Activated CD4-positive, alpha-beta T cell treated with anti-CD3 and anti-CD28 coated beads, Interleukin-2, amount 50 U/mL, for 4 hours (primary cell): ENCODE measurements around the gene KIAA2012.

Experiments
- DNase-seq, 2 experiments: peaks; one replicate each; pipeline ENCODE4 v3.0.0-alpha.2; 2020

Gene KIAA2012

DNA sequence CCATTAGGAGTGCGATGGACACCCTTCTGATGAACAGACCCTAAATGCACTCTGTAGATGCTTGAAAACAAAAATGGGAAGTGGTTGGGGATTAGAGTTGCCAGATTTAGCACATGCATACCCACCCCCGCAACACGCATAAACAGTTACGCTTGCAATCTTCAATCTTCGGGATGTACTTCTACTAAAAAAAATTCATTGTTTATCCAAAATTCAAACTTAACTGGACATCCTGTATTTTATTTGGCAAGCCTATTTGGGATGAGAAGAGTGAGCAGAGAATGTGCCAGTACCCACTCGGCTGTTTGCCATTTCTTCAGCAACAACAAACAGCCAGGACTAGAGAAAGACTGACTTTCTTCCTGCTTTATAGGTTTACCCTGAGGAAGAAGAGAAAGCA, 18.4 kb downstream of the KIAA2012 start:
- DNase-seq = no peak

- no peak for DNase-seq
These were observed 21.5 kb downstream of the KIAA2012 start for GRCh38 chr2:202094426-202094986.

DNA sequence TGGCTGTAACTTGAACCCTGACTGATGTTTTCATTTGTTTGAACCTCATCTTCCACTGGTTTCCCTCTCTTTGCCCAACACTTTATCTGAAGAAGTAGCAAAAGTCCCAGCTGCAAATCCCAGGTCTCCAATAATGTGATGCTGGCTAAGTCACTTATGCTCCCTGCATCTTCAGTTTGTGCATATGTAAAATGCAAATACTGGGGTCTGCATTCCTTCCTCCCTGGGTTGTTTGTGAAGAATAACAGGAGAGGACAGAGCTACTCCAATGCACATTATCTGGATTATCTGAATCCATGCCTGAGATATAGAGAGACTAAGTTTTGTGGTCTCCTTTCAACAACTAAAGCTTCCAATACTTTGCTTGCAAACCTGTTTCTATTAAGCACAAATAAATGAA, 22.2 kb downstream of the KIAA2012 start:
- DNase-seq = no peak

- DNase-seq = no peak
These were observed 23.7 kb downstream of the KIAA2012 start for GRCh38 chr2:202096736-202097135.

- DNase-seq = no peak
These were observed 25.2 kb downstream of the KIAA2012 start for GRCh38 chr2:202098291-202098690.

DNA sequence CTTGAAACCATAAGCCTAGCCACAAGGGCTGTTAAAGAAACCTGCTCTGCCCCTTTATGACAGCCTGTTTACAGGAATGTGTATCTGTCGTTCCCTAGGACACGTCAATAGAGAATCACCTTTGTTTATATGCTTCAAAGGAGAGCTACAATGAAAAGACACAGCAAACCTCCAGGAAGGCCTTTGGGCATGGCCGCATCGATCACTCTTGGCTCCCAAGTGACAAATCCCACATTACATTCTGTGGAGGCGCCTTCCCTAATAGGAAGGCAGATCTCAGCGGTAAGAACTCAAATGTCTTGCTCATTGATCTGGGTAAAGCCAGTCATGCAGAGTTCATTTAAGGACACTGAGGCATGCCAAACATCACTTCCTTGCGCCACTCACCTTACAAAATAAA, 26.5 kb downstream of the KIAA2012 start:
- DNase-seq = no peak

GRCh38 chr2:202100176-202100575, 27.1 kb downstream of the KIAA2012 start:
- DNase-seq = no peak

GRCh38 chr2:202101026-202101579, 28.0 kb downstream of the KIAA2012 start:
- DNase-seq = no peak

- no peak for DNase-seq
These were observed 29.5 kb downstream of the KIAA2012 start for GRCh38 chr2:202102425-202103000.

GRCh38 chr2:202104286-202104870, 31.3 kb downstream of the KIAA2012 start:
- no peak for DNase-seq

GRCh38 chr2:202105025-202105424, 32.0 kb downstream of the KIAA2012 start:
- no peak for DNase-seq

DNA sequence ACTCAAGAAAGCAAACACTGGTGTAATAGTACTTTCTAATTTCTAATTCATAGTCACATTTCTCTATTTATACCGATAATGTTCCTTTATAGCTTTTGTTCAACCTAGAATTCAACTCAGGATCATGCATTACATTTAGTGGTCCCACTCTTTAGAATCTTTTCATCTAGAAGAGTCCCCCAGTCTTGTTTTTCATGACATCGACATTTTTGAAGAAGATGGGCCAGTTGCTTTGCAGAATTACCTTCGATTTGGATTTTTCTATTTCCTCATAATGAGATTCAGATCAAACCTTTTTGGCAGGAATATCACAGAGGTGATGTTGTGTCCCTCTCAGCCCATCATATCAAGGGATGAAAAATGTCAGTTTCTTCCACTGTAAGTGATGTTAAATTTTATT, 35.3 kb downstream of the KIAA2012 start:
- DNase-seq = no peak

GRCh38 chr2:202109139-202109736, 36.2 kb downstream of the KIAA2012 start:
- no peak for DNase-seq

GRCh38 chr2:202109737-202110184, 36.7 kb downstream of the KIAA2012 start:
- DNase-seq = no peak

DNA sequence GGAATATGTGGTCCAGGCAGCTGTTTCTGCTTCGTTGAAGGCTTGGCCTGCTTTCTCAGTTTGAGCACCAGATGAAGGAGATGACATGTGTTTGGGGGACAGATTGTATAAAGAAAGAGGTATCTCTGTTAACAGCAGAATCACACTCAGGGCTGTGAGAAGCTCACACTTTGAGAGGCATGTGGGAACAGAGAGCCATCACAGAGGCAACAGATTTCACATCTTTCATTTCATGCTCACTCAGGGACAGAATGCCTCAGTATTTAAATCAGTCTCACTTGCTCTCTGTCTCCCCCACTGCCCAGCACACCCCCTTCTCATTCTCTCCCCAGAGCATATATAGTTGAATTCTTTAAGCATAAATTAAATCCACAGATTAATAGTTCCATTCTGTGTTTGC, 37.4 kb downstream of the KIAA2012 start:
- no peak for DNase-seq

- no peak for DNase-seq
These were observed 39.0 kb downstream of the KIAA2012 start for GRCh38 chr2:202112041-202112440.

GRCh38 chr2:202113571-202114142, 40.6 kb downstream of the KIAA2012 start:
- DNase-seq = no peak

- DNase-seq = no peak
These were observed 41.2 kb downstream of the KIAA2012 start for GRCh38 chr2:202114291-202114690.

GRCh38 chr2:202114795-202115194, 41.7 kb downstream of the KIAA2012 start:
- no peak for DNase-seq

DNA sequence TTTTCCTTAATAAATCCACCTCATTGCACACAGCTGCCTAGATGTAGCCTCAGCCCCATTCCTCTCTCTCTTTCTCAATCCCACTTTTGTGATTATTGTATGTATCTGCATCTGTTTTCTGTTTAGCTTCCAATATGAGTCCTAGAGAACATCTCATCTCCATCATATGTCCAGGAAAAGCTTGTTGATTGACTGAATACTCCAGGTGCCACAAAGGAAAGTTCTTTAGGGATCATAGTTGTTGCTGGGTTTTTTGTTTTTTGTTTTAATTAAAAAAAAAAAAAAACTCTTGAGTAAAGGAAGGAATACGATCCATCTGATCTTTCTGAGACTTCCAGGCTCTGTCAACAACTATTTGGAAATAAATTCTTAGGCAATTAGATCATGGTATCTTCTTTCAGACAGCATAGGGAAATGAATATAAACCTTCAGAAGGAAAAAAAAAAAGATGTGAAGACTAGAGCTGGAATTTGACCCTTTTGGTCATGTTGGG, 42.5 kb downstream of the KIAA2012 start:
- DNase-seq = no peak

DNA sequence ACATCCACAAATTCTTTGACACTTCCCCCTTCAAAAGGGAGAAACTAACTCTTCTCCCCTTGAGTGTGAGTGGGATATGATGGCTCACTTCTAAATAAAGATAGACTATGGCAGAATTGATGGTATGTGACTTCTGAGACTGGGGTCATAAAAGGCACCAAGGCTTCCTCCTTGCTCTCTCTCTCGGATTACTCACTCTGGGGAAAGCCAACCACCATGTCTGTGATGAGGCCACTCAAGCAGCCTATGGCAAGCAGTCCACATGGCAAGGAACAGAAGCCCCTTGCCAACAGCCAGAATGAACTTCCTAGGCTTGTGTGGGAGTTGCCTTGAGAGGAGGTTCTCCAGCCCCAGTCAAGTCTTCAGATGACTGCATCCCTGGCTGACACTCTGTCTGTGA, 43.6 kb downstream of the KIAA2012 start:
- DNase-seq = no peak

- no peak for DNase-seq
These were observed 45.1 kb downstream of the KIAA2012 start for GRCh38 chr2:202118168-202118567.

GRCh38 chr2:202120828-202121227, 47.8 kb downstream of the KIAA2012 start:
- no peak for DNase-seq
